ENCODE results near the gene PTPRU.

GRCh38 chr1:29326123-29326522 is 89.8 kb downstream of the PTPRU start:
- no peak for TF ChIP-seq GFI1B (tag by site-specific recombination; IDR thresholded peaks at IDR 0.05)
- TF ChIP-seq, protein P1, sequence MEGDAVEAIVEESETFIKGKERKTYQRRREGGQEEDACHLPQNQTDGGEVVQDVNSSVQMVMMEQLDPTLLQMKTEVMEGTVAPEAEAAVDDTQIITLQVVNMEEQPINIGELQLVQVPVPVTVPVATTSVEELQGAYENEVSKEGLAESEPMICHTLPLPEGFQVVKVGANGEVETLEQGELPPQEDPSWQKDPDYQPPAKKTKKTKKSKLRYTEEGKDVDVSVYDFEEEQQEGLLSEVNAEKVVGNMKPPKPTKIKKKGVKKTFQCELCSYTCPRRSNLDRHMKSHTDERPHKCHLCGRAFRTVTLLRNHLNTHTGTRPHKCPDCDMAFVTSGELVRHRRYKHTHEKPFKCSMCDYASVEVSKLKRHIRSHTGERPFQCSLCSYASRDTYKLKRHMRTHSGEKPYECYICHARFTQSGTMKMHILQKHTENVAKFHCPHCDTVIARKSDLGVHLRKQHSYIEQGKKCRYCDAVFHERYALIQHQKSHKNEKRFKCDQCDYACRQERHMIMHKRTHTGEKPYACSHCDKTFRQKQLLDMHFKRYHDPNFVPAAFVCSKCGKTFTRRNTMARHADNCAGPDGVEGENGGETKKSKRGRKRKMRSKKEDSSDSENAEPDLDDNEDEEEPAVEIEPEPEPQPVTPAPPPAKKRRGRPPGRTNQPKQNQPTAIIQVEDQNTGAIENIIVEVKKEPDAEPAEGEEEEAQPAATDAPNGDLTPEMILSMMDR (tag by site-specific recombination; IDR thresholded peaks at IDR 0.05) = no peak
- TF ChIP-seq ZNF274 (IDR thresholded peaks at IDR 0.05; ENCODE audit: low read length) = no peak
- no peak for TF ChIP-seq ZNF274 (tag by site-specific recombination; IDR thresholded peaks at IDR 0.05; ENCODE audit: borderline replicate concordance)
- no peak for TF ChIP-seq ZNF202 (tag by site-specific recombination; IDR thresholded peaks at IDR 0.05; ENCODE audit: borderline replicate concordance)
- TF ChIP-seq ZNF169 (tag by site-specific recombination; IDR thresholded peaks at IDR 0.05) = no peak
- TF ChIP-seq TCF7L2 (IDR thresholded peaks at IDR 0.05; ENCODE audit: borderline replicate concordance, low read depth, low read length) = no peak
- TF ChIP-seq PRDM1 (tag by site-specific recombination; IDR thresholded peaks at IDR 0.05) = no peak
- no peak for TF ChIP-seq ZFP37 (tag by site-specific recombination; IDR thresholded peaks at IDR 0.05)
- TF ChIP-seq ZNF121 (tag by site-specific recombination; IDR thresholded peaks at IDR 0.05) = no peak
- no peak for TF ChIP-seq ZNF292 (tag by site-specific recombination; IDR thresholded peaks at IDR 0.05; ENCODE audit: borderline replicate concordance, low read depth)
- no peak for TF ChIP-seq ZBTB1 (tag by site-specific recombination; IDR thresholded peaks at IDR 0.05)
- TF ChIP-seq ZNF629 (tag by site-specific recombination; IDR thresholded peaks at IDR 0.05) = no peak
